NK-92 treated with Interleukin-12 subunit alpha and Interleukin-12 subunit beta, amount 100 ng/mL, for 24 hours (cell line): ENCODE results near the gene TSC22D4.
"Not testable (repeated sequence)": the region's sequence is repeated elsewhere in the genome, so short reads cannot be mapped to it uniquely, and the experiment has no call there.

Experiments used
- DNase-seq: peaks from one replicate; lab custom pipeline; 2025; lab: John Stamatoyannopoulos, UW

TSC22D4 gene

DNA sequence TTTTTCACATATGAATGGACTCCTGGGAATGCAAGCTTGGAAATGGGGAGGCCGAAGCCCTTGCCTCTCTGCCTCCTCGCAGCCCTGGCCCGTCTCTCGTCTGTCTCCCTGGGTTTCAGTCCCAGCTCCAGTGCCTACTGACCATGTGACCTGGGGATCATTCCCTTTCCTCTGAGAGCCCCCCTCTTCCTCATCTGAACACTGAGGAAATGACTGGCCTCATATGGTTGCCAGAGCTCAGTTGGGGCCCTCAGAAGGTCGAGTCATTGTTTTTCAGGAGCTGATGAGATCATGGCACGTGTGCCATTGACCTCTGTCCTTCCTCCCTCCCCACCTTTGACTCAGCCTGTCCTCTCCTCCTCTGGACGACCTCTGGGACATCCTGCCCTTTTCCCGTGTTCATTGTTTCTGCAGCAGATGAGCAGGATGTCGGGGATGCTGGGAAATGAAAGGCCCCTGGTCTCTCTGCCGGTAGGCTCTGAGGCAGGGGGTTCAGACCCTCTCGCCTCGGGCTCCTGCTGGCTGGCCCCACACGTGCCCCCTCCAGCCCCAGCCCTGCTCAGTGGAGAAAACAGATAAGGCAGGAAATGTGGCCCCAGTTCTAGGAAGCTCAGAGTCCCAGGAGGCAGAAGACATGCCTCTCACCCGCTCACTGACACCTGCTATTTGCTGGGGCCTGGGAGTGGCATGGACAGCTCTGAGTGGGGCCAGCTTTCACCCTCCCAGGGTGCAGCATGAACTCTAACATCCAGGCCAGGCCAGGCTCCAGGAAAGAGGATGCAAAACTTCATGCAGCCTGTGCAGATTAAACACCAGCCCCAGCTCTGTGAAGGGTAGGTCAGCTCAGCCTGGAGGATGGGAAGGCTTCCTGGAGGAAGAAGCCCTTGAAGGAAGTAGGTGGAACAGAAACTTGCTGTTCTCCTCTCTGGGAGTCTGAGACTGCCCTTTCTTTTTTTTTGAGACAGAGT, 34.4 kb downstream of the TSC22D4 start:
- DNase-seq: no peak

DNA sequence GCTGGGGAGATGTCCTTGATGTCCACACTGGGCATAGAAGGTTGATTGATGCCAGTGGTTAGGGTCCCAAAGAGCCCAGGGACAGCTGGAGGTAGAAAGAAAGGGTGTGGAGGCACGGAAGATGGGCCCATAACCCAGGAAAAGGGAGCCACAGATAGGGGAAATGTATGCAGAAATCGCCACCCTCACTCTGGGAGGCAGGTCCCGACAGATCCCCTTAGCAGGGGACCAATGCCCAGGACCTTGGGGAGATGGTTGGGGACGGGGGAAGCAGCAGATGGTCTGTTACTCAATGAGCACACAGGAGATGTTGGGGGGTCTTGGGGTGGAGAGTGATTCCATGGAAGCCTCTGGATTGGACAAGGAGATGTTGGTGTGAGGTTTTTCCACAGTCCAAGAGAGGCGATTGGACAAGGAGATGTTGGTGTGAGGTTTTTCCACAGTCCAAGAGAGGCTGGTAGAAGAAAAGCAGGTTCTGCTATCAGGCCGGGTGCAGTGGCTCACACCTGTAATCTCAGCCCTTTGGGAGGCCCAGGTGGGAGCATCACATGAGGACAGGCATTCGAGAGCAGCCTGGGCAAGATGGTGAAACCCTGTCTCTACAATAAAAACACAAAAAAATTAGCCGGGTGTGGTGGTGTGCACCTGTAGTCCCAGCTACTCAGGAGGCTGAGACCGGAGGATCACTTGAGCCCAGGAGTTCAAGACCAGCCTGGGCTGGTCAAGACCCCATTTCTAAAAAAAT, 35.7 kb downstream of the TSC22D4 start:
- DNase-seq: no peak

DNA sequence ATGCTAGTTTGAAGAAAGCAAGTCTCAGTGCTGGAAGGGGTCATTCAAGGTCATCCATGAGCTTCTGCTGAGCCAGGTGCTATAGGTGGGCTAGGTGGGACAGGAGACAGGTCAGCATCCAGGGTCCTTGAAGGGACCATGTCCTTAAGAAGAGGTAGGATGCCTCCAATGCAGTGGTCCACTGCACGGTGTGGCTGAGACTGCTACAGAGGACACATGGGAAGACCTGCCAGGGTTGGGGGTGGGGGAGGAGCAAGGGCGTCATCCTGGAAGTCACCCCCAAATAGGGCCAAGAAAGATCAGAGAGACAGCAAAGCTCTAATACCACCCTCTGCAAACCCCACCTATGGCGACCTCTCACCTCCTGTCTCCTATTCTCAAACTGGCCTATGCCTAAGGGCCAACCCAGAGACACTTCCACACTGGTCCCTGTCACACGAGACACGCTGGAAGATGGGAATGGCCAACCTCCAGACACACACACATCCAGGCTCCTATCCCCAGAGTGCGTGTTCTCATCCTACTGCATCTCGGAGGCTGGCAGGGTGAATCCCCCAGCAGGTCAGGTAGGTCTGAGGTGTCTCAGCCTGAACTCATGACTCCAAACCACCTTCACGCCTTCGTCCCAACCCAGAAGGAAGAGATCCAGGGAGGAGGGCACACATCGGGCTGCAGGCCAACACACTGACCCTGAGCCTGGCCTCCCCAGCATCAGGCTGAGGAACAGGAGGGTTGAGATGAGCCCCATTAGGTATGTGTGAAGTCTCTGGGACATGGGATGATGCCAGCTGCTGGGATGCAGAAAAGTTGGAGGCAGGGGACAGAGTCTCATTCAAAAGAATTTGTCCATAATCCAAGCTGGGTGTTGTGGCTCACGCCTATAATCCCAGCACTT, 37.1 kb downstream of the TSC22D4 start:
- DNase-seq: no peak

DNA sequence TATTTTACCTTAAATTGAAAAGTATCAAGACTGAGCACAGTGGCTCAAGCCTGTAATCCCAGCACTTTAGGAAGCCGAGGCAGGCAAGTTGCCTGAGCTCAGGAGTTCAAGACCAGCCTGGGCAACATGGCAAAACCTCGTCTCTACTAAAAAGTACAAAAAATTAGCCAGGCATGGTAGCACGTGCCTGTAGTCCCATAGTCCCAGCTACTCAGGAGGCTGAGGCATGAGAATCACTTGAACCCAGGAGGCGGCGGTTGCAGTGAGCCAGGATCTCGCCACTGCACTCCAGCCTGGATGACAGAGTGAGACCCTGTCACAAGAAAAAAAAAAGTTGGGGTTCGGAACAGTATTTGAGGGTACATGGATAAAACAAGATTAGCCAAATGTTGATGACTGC, 39.8 kb downstream of the TSC22D4 start:
- DNase-seq: not testable (repeated sequence)

DNA sequence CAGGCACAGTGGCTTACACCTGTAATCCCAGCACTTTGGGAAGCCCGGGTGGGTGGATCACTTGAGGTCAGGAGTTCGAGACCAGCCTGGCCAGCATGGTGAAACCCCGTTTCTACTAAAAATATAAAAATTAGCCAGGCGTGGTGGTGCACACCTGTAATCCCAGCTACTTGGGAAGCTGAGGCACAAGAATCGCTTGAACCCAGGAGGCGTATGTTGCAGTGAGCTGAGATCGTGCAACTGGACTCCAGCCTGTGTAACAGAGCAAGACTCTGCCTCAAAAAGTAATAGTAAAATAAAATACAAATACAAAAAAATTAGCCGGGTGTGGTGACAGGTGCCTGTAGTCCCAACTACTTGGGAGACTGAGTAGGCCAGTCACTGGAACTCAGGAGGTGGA, 40.3 kb downstream of the TSC22D4 start:
- DNase-seq: not testable (repeated sequence)

DNA sequence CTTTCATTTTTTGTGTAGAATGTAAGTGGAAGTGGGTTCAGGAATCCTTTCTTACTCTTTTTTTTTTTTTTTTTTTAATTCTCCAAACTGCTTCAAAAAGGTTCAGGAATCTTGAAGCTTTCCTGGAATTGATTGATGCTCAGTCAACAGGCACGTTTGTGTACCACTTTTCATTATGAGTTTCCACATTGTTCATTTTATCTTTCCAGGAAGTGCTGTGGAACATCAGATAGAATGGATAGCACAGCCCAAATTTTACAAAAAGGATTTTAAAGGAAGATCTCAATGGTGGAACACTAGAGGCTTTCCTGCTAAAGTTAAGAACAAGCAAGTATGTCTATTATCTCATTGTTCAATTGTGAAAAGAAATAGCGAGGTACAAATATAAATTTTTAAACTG, 40.8 kb downstream of the TSC22D4 start:
- DNase-seq: no peak

DNA sequence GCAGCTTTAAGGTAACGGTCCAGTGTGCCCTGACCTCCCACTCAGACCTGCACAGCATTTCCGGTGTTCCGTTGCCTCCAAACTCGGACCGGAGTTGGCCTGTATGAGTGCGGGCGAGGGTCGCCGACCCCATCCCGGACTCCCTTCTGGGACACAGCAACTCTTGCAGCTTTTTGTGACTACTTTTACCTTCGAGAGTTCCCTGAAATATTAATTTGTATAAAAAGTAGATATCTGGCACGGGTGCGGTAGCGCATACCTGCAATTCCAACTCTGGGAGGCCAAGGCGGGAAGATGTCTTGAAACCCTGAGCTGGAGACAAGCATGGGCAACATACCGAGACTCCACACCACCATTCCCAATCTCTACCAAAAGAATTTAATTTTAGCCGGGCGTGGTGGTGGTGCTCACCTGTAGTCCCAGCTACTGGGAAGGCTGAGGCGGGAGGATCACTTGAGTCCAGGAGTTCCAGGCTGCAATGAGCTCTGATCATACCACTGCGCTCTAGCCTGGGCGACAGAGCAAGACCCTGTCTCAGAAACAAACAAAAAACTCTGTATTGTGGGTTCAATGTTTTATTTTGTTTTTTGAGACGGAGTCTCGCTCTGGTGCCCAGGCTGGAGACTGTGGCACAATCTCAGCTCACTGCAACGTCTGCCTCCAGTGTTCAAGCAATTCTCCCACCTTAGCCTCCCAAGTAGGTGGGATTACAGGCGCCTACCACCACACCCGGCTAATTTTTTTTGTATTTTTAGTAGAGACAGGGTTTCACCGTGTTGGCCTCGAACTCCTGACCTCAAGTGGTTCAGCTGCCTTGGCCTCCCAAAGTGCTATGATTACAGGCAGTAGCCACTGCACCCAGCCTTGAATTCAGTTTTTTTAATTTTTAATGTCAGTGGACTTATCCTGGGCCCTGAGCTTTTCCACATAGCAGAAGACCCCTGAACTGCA, 41.6 kb downstream of the TSC22D4 start:
- DNase-seq: no peak

DNA sequence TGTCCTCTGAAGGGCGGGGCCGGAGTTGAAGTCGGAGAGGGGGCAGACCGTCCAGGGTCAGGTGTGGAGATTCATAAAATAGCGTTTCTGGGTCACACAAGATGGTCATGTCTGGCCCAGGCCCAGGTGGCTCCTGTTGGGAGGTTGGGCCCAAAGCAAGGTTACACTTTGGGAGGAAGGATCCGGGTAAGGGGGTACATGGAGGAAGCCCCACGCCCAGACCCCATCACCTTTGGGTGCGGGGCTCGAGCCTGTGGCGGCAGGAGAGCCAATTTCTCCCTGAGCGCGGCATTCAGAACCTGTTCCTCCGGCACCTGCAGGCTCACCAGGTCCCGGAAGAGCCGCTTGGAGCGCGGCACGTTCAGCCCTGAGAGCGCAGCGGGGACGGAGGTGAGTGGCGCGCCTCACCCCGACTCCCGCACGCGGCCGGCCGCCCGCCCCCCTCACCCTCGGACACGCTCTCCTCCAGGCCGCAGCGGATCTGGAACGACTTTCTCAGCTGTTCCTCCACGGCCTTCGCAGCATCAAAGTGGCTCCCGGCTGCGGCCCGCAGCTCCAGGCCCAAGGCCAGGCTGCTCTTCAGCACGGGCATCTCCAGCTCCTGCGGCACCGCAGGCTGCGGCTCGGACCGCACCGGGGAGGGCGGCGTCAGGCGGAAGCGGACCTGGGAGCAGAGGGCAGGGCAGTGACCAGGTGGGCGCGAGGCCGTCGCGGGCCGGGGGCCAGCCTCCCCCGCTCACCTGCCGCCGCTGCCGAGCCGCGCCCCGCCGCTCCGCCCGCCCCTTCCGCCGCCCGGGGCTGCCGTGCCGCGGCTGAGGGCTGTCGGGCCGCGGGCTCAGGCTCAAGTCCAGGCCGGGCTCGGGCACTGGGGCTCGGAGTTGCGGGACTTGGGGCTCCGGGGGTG, 43.4 kb downstream of the TSC22D4 start:
- no peak for DNase-seq

DNA sequence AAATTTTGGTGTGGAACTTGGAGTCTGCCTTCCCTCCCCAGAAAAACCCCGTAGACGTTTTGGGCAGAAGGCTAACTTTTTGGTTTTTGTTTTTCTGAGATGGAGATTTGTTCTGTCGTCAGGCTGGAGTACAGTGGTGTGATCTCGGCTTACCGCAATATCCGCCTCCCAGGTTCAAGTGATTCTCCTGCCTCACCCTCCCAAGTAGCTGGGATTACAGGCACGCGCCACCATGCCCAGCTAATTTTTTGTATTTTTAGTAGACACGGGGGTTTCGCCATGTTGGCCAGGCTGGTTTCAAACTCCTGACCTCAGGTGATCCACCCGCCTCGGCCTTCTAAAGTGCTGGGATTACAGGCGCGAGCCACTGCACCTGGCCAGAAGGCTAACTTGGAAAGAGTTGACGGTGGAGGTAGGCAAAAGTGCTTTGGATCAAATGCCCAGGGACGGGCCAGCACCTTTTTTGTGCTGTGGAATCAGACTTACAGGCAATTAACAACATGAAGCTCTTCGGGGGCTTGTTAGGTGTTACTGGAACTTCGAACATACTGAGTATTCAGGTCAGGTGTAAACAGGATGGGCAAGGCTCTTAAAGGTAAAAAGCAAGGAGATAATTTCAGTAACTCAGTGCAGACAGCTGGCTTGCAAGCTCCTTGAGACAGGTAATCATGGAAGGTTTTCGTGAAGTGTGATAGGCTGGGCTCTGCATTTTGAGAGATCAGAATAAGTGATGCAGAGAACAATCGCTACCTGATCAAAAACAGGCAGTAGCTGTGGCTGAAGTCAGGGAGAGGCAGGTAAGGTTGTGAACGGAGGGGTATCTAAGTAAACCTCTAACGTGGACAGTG, 44.5 kb downstream of the TSC22D4 start:
- DNase-seq: no peak

DNA sequence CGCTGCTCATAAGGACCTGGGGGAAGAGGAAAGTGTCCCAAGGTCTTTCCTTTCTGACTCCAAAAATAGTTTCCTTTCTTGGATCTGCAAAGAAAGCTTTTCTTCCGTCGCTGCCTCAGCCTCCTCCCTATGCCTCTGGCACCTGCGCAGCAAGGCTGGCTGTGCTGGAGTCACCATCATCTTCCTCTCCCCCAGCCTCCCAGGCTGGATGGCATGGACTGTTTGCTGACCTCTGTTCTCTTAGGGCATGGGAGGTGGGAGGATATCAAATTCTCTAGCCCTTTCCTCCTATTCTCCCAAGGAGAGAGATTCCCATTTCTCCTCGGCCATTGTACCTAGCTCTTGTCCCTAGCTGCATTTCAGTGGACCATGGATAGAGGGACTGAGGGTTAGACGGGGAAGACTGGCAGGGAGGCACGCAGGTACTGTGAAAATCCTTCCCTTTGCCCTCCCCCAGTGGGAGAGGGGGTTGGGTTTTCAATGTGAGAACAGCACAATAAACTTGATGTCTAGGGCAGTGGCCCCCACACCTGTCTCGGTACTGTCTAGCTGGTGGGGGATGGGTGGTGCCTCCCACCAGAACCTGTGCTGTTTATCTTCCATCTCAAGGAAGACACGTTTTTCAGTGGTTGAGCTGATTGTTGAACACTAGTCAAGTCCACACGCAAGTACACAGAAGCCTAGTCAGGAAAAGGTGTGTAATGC, 45.3 kb downstream of the TSC22D4 start:
- no peak for DNase-seq

DNA sequence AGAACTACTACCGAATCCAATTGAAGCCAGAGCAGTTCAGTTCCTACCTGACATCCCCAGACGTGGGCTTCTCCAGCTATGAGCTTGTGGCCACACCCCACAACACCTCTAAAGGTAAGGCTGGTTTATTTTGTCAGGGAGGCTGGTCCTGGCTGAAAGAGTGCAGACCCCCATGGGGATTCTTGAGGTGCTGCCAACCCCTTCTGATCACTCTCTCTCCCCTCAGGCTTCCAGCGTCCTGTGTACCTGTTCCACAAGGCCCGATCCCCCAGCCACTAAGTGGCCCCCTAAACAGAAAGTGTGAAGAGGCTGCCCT, 45.8 kb downstream of the TSC22D4 start:
- no peak for DNase-seq

DNA sequence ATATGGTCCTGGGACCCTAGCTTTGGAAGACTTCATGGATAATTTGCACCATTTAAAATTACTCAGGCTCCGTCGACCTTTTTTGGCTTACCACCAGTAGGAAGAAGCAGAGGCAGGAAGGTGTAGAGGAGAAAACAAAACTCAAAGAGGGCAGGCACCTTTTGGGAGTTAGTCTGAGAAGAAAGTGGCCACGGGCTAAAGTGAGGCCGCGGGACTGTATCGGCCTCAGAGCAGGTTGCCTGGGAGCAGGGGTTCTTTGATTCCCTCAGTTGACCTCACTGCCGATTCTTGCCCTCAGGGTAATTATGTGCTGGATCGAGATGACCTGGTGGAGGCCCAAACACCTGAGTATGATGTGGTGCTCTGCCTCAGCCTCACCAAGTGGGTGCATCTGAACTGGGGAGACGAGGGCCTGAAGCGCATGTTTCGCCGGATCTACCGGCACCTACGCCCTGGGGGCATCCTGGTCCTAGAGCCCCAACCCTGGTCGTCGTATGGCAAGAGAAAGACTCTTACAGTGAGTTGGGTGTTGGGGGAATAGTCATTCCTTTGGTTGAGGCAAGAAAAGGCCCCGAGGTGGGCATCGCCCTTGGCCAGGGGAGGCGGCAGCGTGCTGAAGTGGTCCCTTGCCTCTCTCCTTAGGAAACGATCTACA, 46.3 kb downstream of the TSC22D4 start:
- DNase-seq: no peak

DNA sequence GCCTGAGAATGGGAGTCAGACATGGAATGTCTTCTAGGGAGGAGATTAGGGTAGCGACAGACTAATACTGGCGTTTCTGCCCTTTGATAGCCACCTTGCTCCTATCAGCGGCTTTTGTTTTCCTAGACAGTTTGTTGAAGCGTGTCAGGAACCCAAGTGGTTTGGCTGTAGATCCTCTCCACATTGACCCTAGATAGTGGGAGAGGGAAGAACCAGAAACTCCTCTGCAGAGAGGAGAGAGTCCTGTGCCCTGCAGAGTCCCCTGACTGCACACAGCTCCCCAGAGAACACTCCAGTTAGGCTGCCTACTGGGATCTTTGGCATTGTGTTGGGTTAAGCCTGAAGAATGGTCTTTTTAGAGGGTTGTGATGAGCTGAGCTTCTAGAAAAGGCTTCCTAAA, 47.0 kb downstream of the TSC22D4 start:
- DNase-seq: no peak

DNA sequence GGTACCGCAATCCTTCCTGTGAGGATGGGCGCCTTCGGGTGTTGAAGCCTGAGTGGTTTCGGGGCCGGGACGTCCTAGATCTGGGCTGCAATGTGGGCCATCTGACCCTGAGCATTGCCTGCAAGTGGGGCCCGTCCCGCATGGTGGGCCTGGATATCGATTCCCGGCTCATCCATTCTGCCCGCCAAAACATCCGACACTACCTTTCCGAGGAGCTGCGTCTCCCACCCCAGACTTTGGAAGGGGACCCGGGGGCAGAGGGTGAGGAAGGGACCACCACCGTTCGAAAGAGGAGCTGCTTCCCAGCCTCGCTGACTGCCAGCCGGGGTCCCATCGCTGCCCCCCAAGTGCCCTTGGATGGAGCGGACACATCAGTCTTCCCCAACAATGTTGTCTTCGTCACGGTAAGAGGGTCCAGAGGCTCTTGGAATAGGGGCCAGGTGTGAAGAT, 47.7 kb downstream of the TSC22D4 start:
- no peak for DNase-seq

DNA sequence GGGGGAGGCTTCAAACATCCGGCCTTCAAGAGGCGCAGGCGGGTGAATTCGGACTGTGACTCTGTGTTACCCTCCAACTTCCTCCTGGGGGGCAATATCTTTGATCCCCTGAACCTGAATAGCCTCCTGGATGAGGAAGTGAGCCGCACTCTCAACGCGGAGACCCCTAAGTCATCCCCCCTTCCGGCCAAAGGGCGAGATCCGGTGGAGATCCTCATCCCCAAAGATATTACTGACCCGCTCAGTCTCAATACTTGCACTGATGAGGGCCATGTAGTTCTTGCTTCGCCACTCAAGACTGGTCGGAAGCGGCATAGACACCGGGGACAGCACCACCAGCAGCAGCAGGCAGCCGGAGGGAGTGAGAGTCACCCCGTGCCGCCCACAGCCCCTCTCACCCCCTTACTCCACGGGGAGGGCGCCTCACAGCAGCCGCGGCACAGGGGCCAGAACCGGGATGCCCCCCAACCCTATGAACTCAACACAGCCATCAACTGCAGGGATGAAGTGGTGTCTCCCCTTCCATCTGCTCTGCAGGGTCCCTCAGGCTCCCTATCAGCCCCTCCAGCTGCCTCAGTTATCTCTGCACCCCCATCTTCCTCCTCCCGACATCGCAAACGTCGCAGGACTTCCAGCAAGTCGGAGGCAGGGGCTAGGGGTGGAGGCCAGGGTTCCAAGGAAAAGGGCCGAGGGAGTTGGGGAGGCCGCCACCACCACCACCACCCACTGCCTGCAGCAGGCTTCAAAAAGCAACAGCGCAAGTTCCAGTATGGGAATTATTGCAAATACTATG, 48.3 kb downstream of the TSC22D4 start:
- DNase-seq: no peak

DNA sequence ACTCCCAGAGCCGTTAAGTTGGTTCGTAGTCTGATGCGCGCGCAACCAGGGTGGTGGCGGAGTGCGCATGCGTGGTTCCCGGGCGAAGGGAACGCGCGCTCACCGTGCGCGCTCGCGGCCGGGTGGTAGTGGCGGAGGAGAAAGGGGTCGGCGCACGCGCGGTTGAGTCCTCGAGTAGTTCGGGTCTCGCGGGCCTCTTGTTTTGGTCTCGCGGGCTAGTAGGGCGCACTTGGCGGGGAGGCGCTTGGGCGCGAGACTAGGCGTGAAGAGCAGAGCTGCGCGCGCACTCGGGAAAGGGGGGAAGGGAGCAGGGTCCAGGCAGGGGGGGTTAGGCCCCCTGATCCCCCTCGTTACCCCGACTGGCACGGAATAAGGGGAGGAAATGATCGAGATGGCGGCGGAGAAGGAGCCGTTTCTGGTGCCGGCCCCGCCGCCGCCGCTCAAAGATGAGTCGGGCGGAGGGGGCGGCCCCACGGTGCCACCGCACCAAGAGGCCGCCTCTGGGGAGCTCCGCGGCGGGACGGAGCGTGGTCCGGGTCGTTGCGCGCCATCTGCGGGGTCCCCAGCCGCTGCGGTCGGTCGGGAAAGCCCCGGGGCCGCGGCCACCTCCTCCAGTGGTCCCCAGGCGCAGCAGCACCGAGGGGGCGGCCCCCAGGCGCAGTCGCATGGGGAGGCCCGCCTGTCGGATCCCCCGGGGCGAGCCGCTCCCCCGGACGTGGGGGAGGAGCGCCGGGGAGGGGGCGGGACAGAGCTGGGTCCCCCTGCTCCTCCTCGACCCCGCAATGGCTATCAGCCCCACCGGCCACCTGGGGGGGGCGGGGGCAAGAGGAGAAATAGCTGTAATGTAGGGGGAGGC, 49.1 kb downstream of the TSC22D4 start, which contains the start of gene MEPCE:
MEPCE (plus strand) TSS at position 195 of the 856 bp plus-strand sequence; CDS start at position 383, 188 bp downstream.
- DNase-seq: peak; percentile 98
